CD4-positive, alpha-beta T cell treated with Interferon alpha-2 for 1 hour (primary cell): ENCODE results near the gene SORCS3.
"Not testable (repeated sequence)": the region's sequence is repeated elsewhere in the genome, so short reads cannot be mapped to it uniquely, and the experiment has no call there.

ENCODE experiments used
- DNase-seq, 2 donors: peaks; one replicate each; pipeline ENCODE4 v3.0.0-alpha.2; 2020 to 2022

The SORCS3 gene

GRCh38 chr10:104690959-104691358, 49.9 kb downstream of the SORCS3 start:
- no peak for DNase-seq

GRCh38 chr10:104694074-104694473, 53.0 kb downstream of the SORCS3 start:
- no peak for DNase-seq

GRCh38 chr10:104703262-104703661, 62.2 kb downstream of the SORCS3 start:
- not testable (repeated sequence) for DNase-seq

GRCh38 chr10:104706886-104707285, 65.8 kb downstream of the SORCS3 start:
- no peak for DNase-seq

GRCh38 chr10:104707602-104708459, 66.7 kb downstream of the SORCS3 start:
- DNase-seq: no peak

- DNase-seq: no peak
These were observed 70.2 kb downstream of the SORCS3 start for GRCh38 chr10:104711302-104711721.

- not testable (repeated sequence) for DNase-seq
These were observed 89.5 kb downstream of the SORCS3 start for GRCh38 chr10:104730593-104730992.

- DNase-seq: no peak
These were observed 90.1 kb downstream of the SORCS3 start for GRCh38 chr10:104731192-104731591.

GRCh38 chr10:104732222-104732621, 91.1 kb downstream of the SORCS3 start:
- no peak for DNase-seq

- DNase-seq: no peak
These were observed 93.3 kb downstream of the SORCS3 start for GRCh38 chr10:104734433-104734832.

GRCh38 chr10:104735036-104735756, 94.1 kb downstream of the SORCS3 start:
- no peak for DNase-seq

- no peak for DNase-seq
These were observed 94.8 kb downstream of the SORCS3 start for GRCh38 chr10:104735757-104736391.

GRCh38 chr10:104741127-104741526, 100.0 kb downstream of the SORCS3 start:
- no peak for DNase-seq

GRCh38 chr10:104744052-104744451, 103.0 kb downstream of the SORCS3 start:
- no peak for DNase-seq

GRCh38 chr10:104750291-104750690, 109.2 kb downstream of the SORCS3 start:
- DNase-seq: no peak

- DNase-seq: no peak
These were observed 121.7 kb downstream of the SORCS3 start for GRCh38 chr10:104762793-104763192.

- no peak for DNase-seq
These were observed 125.3 kb downstream of the SORCS3 start for GRCh38 chr10:104766341-104766740.

GRCh38 chr10:104767282-104767681, 126.2 kb downstream of the SORCS3 start:
- no peak for DNase-seq

- DNase-seq: no peak
These were observed 126.7 kb downstream of the SORCS3 start for GRCh38 chr10:104767745-104768144.

GRCh38 chr10:104773105-104773504, 132.0 kb downstream of the SORCS3 start:
- no peak for DNase-seq

GRCh38 chr10:104774234-104774633, 133.1 kb downstream of the SORCS3 start:
- DNase-seq: no peak

GRCh38 chr10:104777086-104777799, 136.2 kb downstream of the SORCS3 start:
- no peak for DNase-seq

GRCh38 chr10:104778371-104778770, 137.3 kb downstream of the SORCS3 start:
- DNase-seq: no peak
